Dendritic cell treated with granulocyte-macrophage colony-stimulating factor and Interleukin-4, amounts not matched to agents 40 ng/mL and 50 ng/mL, for 4 days (primary cell): ENCODE results near the gene CARD10.

Experiments used
- H3K27ac Mint-ChIP-seq: one replicate; pipeline ENCODE4 v1.8.0; 2022; ENCODE audit warnings: mild to moderate bottlenecking, mixed read lengths
- H3K27me3 Mint-ChIP-seq: one replicate; pipeline ENCODE4 v1.8.0; 2022; ENCODE audit warnings: mild to moderate bottlenecking, mixed read lengths
- H3K36me3 Mint-ChIP-seq: one replicate; pipeline ENCODE4 v1.8.0; 2022; ENCODE audit warnings: low read depth, mixed read lengths
- H3K4me1 Mint-ChIP-seq: one replicate; pipeline ENCODE4 v1.8.0; 2022; ENCODE audit warnings: low read depth, mixed read lengths
- H3K4me3 Mint-ChIP-seq: one replicate; pipeline ENCODE4 v1.8.0; 2022; ENCODE audit warnings: mild to moderate bottlenecking, moderate library complexity, mixed read lengths
- H3K9me3 Mint-ChIP-seq: one replicate; pipeline ENCODE4 v1.8.0; 2022; ENCODE audit warnings: mixed read lengths
- intact Hi-C: fragments of 100-400 bp; cut with micrococcal nuclease; formaldehyde crosslinking; loops from one replicate; pipeline ENCODE4 v1.15.0; 2022

CARD10 gene

GRCh38 chr22:37519268-37520195 lies at the start of gene CARD10:
CARD10 (minus strand) TSS chr22:37519415; CDS start chr22:37519200, 215 bp downstream.
- peaks cover 21% of the 10 kb centered on the region for H3K4me1 Mint-ChIP-seq
- intact Hi-C loops: no loop called here
- no peaks in the 10 kb centered on the region for H3K36me3 Mint-ChIP-seq
- H3K4me3 Mint-ChIP-seq: peak within 1 kb of the TSS; percentile 75
- H3K9me3 Mint-ChIP-seq: no peaks in the 10 kb centered on the region
- no peak within 1 kb of the TSS for H3K27ac Mint-ChIP-seq
- peaks cover 75% of the 10 kb centered on the region for H3K27me3 Mint-ChIP-seq

- intact Hi-C loops: no loop called here
- H3K27me3 Mint-ChIP-seq: peaks cover 12% of the 10 kb centered on the region
- H3K4me1 Mint-ChIP-seq: peaks cover 74% of the 10 kb centered on the region
- no peaks in the 10 kb centered on the region for H3K9me3 Mint-ChIP-seq
- peaks cover 67% of the 10 kb centered on the region for H3K36me3 Mint-ChIP-seq
- H3K4me3 Mint-ChIP-seq: no peak overlapping the region
- peak overlapping the region; percentile 17 for H3K27ac Mint-ChIP-seq
Observed at GRCh38 chr22:37568448-37569008, 49.3 kb upstream of the CARD10 start.

GRCh38 chr22:37568012-37568411 lies 48.8 kb upstream of the CARD10 start:
- no peaks in the 10 kb centered on the region for H3K9me3 Mint-ChIP-seq
- peak overlapping the region; percentile 17 for H3K27ac Mint-ChIP-seq
- intact Hi-C loops: no loop called here
- H3K27me3 Mint-ChIP-seq: peaks cover 14% of the 10 kb centered on the region
- no peak overlapping the region for H3K4me3 Mint-ChIP-seq
- peaks cover 67% of the 10 kb centered on the region for H3K36me3 Mint-ChIP-seq
- H3K4me1 Mint-ChIP-seq: peaks cover 75% of the 10 kb centered on the region

- Mint-ChIP-seq H3K27me3 (peaks cover 20% of the 10 kb centered on the region), H3K4me3 (no peak overlapping the region), H3K27ac (peak overlapping the region; percentile 76), H3K4me1 (peaks cover 83% of the 10 kb centered on the region), H3K36me3 (peaks cover 68% of the 10 kb centered on the region), H3K9me3 (no peaks in the 10 kb centered on the region)
- intact Hi-C loops: no loop called here
Observed at GRCh38 chr22:37566903-37567798, 47.9 kb upstream of the CARD10 start.

- H3K27me3 Mint-ChIP-seq: peaks cover 27% of the 10 kb centered on the region
- H3K36me3 Mint-ChIP-seq: peaks cover 68% of the 10 kb centered on the region
- intact Hi-C loops: no loop called here
- peaks cover 83% of the 10 kb centered on the region for H3K4me1 Mint-ChIP-seq
- peak overlapping the region; percentile 76 for H3K27ac Mint-ChIP-seq
- H3K9me3 Mint-ChIP-seq: no peaks in the 10 kb centered on the region
- peak overlapping the region; percentile 48 for H3K4me3 Mint-ChIP-seq
Observed at GRCh38 chr22:37566329-37566837, 47.2 kb upstream of the CARD10 start.

- intact Hi-C loops: no loop called here
- peak overlapping the region; percentile 76 for H3K27ac Mint-ChIP-seq
- H3K27me3 Mint-ChIP-seq: peaks cover 32% of the 10 kb centered on the region
- no peaks in the 10 kb centered on the region for H3K9me3 Mint-ChIP-seq
- H3K4me1 Mint-ChIP-seq: peaks cover 80% of the 10 kb centered on the region
- peaks cover 63% of the 10 kb centered on the region for H3K36me3 Mint-ChIP-seq
- H3K4me3 Mint-ChIP-seq: peak overlapping the region; percentile 58
Observed at GRCh38 chr22:37565830-37566229, 46.6 kb upstream of the CARD10 start.

GRCh38 chr22:37564111-37564711 lies 45.0 kb upstream of the CARD10 start:
- no peak overlapping the region for H3K4me3 Mint-ChIP-seq
- peaks cover 42% of the 10 kb centered on the region for H3K27me3 Mint-ChIP-seq
- H3K4me1 Mint-ChIP-seq: peaks cover 79% of the 10 kb centered on the region
- H3K9me3 Mint-ChIP-seq: no peaks in the 10 kb centered on the region
- H3K27ac Mint-ChIP-seq: no peak overlapping the region
- H3K36me3 Mint-ChIP-seq: peaks cover 47% of the 10 kb centered on the region
- intact Hi-C loops: no loop called here

GRCh38 chr22:37563153-37564081 lies 44.2 kb upstream of the CARD10 start:
- H3K27ac Mint-ChIP-seq: peak overlapping the region; percentile 75
- intact Hi-C loops: no loop called here
- no peak overlapping the region for H3K4me3 Mint-ChIP-seq
- H3K9me3 Mint-ChIP-seq: no peaks in the 10 kb centered on the region
- peaks cover 81% of the 10 kb centered on the region for H3K4me1 Mint-ChIP-seq
- H3K36me3 Mint-ChIP-seq: peaks cover 39% of the 10 kb centered on the region
- H3K27me3 Mint-ChIP-seq: peaks cover 50% of the 10 kb centered on the region

- Mint-ChIP-seq H3K27ac (peak overlapping the region; percentile 75), H3K9me3 (no peaks in the 10 kb centered on the region), H3K27me3 (peaks cover 54% of the 10 kb centered on the region), H3K4me1 (peaks cover 71% of the 10 kb centered on the region), H3K36me3 (peaks cover 27% of the 10 kb centered on the region), H3K4me3 (peak overlapping the region; percentile 80)
- intact Hi-C loops: no loop called here
Observed at GRCh38 chr22:37562049-37562875, 43.0 kb upstream of the CARD10 start.

- Mint-ChIP-seq H3K36me3 (peaks cover 19% of the 10 kb centered on the region), H3K27ac (peak overlapping the region; percentile 75), H3K27me3 (peaks cover 62% of the 10 kb centered on the region), H3K9me3 (no peaks in the 10 kb centered on the region), H3K4me1 (peaks cover 70% of the 10 kb centered on the region), H3K4me3 (peak overlapping the region; percentile 80)
- intact Hi-C loops: loop anchor here (2.0 kb wide), 1 partner anchor 17 kb away; no protein-coding TSS in a partner anchor
Observed at GRCh38 chr22:37561212-37562048, 42.2 kb upstream of the CARD10 start.

GRCh38 chr22:37560608-37561211 lies 41.5 kb upstream of the CARD10 start:
- peak overlapping the region; percentile 80 for H3K4me3 Mint-ChIP-seq
- peak overlapping the region; percentile 75 for H3K27ac Mint-ChIP-seq
- peaks cover 69% of the 10 kb centered on the region for H3K27me3 Mint-ChIP-seq
- peaks cover 70% of the 10 kb centered on the region for H3K4me1 Mint-ChIP-seq
- H3K36me3 Mint-ChIP-seq: peaks cover 12% of the 10 kb centered on the region
- H3K9me3 Mint-ChIP-seq: no peaks in the 10 kb centered on the region
- intact Hi-C loops: loop anchor here (2.0 kb wide), 1 partner anchor 16 kb away; no protein-coding TSS in a partner anchor
